Adrenal gland (tissue), 5 donors: ENCODE measurements around the gene PACS1.

ENCODE experiments used
- CTCF ChIP-seq, 6 experiments: fragments of 450-650 bp in 4 of 6; fragments of 200-600 bp in 2 of 6; sonication (generic) in 1 of 6; IDR thresholded peaks; 1 replicate in 5 of 6; 2 replicates in 1 of 6; pipeline versions ENCODE4 v1.5.1 to v1.8.0; 2016 to 2021; ENCODE audit warnings: antibody characterized with exemption in 6 of 6, mild to moderate bottlenecking in 2 of 6, moderate library complexity in 1 of 6
- POLR2A ChIP-seq, 2 donors: fragments of 450-650 bp; IDR thresholded peaks; one replicate each; pipeline ENCODE4 v1.6.1; 2017; ENCODE audit warnings: antibody characterized with exemption in 2 of 2, mild to moderate bottlenecking in 2 of 2, moderate library complexity in 1 of 2
- donor health status: DM: no; HTN: no; CAD: no.

- no peak for TF ChIP-seq CTCF (IDR thresholded peaks at IDR 0.05)
- no peak for TF ChIP-seq POLR2A (IDR thresholded peaks at IDR 0.05)
Measured at GRCh38 chr11:66077927-66078326, 7.9 kb downstream of the PACS1 start.
